Choroid plexus epithelial cell (primary cell): ENCODE data around the gene NPW.

Source experiments
- DNase-seq: peaks from one replicate; pipeline ENCODE4 v3.0.0-alpha.2; 2010; ENCODE audit warnings: low read depth
- H3K4me3 ChIP-seq: 2 replicates; pipeline ENCODE4 v1.5.1; 2011; ENCODE audit warnings: low read depth, mild to moderate bottlenecking, control low read depth, low read length, moderate library complexity
- CTCF ChIP-seq: conservative IDR thresholded peaks from 2 replicates; pipeline ENCODE4 v1.5.1; 2011; ENCODE audit warnings: low read depth, mild to moderate bottlenecking, control low read depth, inconsistent platforms, low read length, moderate library complexity

The NPW gene

GRCh38 chr16:1985466-1986150 lies 34.0 kb upstream of the NPW start:
- no peak for TF ChIP-seq CTCF
- H3K4me3 ChIP-seq, result no peak overlapping the region
- no peak for DNase-seq

GRCh38 chr16:1987198-1987597 lies 32.4 kb upstream of the NPW start:
- no peak for DNase-seq
- H3K4me3 ChIP-seq, result no peak overlapping the region
- no peak for TF ChIP-seq CTCF

- no peak for TF ChIP-seq CTCF
- H3K4me3 ChIP-seq, result no peak within 1 kb of the TSS
- DNase-seq, result no peak
Measured at GRCh38 chr16:1989209-1990100, 30.1 kb upstream of the NPW start, which contains the start of gene SYNGR3. TSS of gene SYNGR3 (plus strand) at chr16:1989970. CDS start at chr16:1990103, 133 bp downstream.

GRCh38 chr16:1990101-1990350 lies 29.6 kb upstream of the NPW start:
- no peak for TF ChIP-seq CTCF
- H3K4me3 ChIP-seq, result no peak overlapping the region
- no peak for DNase-seq

GRCh38 chr16:1990351-1991134 lies 29.0 kb upstream of the NPW start:
- TF ChIP-seq CTCF, result no peak
- no peak for DNase-seq
- H3K4me3 ChIP-seq, result no peak overlapping the region

GRCh38 chr16:1991135-1991551 lies 28.4 kb upstream of the NPW start:
- no peak overlapping the region for H3K4me3 ChIP-seq
- no peak for TF ChIP-seq CTCF
- no peak for DNase-seq
